Gastroesophageal sphincter (tissue), 4 donors: ENCODE results near the gene ZFHX2. TPM values are rescaled to one million over a fixed set of nuclear protein-coding genes. Genes with fewer than 3 reads are reported as not detected.

ENCODE experiments used
- ATAC-seq: fragments of 150-250 bp; one replicate; pipeline ENCODE4 v1.9.1; 2016; ENCODE audit warnings: mild to moderate bottlenecking, moderate library complexity
- H3K27ac ChIP-seq, 4 donors: fragments of 200-600 bp; sonication (generic) in 3 of 4; 1 replicate in 3 of 4; 2 replicates in 1 of 4; pipeline ENCODE4 v1.5.1; 2016 to 2019
- H3K27me3 ChIP-seq: fragments of 200-600 bp; sonication (generic); one replicate; pipeline ENCODE4 v1.5.1; 2019
- H3K36me3 ChIP-seq, 2 donors: fragments of 200-600 bp; sonication (generic); one replicate each; pipeline ENCODE4 v1.5.1; 2019; ENCODE audit warnings: control low read depth in 1 of 2
- H3K4me1 ChIP-seq, 3 donors: fragments of 200-600 bp; sonication (generic); 1 replicate in 2 of 3; 2 replicates in 1 of 3; pipeline ENCODE4 v1.5.1; 2016 to 2019; ENCODE audit warnings: control low read depth in 2 of 3
- H3K4me3 ChIP-seq, 2 donors: fragments of 200-600 bp; sonication (generic); one replicate each; pipeline ENCODE4 v1.5.1; 2019; ENCODE audit warnings: mild to moderate bottlenecking in 1 of 2, moderate library complexity in 1 of 2
- H3K9me3 ChIP-seq, 3 donors: fragments of 200-600 bp; sonication (generic); one replicate each; pipeline ENCODE4 v1.5.1; 2017 to 2019; ENCODE audit warnings: control low read depth in 2 of 3
- EP300 ChIP-seq: sonication (generic); formaldehyde crosslinking; IDR thresholded peaks from one replicate; pipeline ENCODE4 v1.6.1; 2017; ENCODE audit warnings: antibody characterized with exemption, mild to moderate bottlenecking
- POLR2A ChIP-seq, 2 donors: fragments of 450-650 bp; IDR thresholded peaks; one replicate each; pipeline ENCODE4 v1.6.1; 2017; ENCODE audit warnings: antibody characterized with exemption in 2 of 2, mild to moderate bottlenecking in 2 of 2, moderate library complexity in 1 of 2
- POLR2AphosphoS5 ChIP-seq: sonication (generic); formaldehyde crosslinking; IDR thresholded peaks from one replicate; pipeline ENCODE4 v1.6.1; 2017; ENCODE audit warnings: antibody characterized with exemption
- WGBS, 2 donors: methylation state at CpG; one replicate each; pipeline ENCODE4 v1.1.5; 2018; ENCODE audit warnings: low coverage in 1 of 2; 5-methylcytosine and 5-hydroxymethylcytosine counted together
- total RNA-seq, 4 donors: library from RNA; depleted of rRNA; stranded (reverse); fragments of >200 nt; gene quantifications; one replicate each; pipeline ENCODE4 v1.1.0, GENCODE V29; 2016
- TF ChIP-seq, protein P1 (sequence below), 4 experiments: fragments of 200-600 bp in 2 of 4; fragments of 450-650 bp in 2 of 4; sonication (generic) in 1 of 4; IDR thresholded peaks; one replicate each; pipeline ENCODE4 v1.5.1; 2017 to 2019; ENCODE audit warnings: antibody characterized with exemption in 4 of 4, mild to moderate bottlenecking in 2 of 4, moderate library complexity in 2 of 4

Gene ZFHX2
- total RNA-seq, 4 donors from 2014 or later: 0.13 to 2.5 (median 1.2) TPM

DNA sequence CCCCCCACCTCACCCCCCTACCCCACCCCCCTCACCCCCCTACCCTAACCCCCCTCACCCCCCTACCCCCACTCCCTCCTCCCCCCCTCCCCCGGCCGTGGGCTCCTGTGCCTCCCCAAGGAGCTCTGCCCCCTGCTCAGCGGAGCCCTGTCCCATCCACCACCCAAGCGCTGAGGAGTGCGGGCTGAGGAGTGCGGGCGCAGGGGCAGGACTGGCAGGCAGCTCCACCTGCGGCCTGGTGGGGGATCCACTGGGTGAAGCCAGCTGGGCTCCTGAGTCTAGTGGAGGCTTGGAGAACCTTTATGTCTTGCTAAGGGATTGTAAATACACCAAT is 29.4 kb upstream of the ZFHX2 start:
- TF ChIP-seq, protein P1, sequence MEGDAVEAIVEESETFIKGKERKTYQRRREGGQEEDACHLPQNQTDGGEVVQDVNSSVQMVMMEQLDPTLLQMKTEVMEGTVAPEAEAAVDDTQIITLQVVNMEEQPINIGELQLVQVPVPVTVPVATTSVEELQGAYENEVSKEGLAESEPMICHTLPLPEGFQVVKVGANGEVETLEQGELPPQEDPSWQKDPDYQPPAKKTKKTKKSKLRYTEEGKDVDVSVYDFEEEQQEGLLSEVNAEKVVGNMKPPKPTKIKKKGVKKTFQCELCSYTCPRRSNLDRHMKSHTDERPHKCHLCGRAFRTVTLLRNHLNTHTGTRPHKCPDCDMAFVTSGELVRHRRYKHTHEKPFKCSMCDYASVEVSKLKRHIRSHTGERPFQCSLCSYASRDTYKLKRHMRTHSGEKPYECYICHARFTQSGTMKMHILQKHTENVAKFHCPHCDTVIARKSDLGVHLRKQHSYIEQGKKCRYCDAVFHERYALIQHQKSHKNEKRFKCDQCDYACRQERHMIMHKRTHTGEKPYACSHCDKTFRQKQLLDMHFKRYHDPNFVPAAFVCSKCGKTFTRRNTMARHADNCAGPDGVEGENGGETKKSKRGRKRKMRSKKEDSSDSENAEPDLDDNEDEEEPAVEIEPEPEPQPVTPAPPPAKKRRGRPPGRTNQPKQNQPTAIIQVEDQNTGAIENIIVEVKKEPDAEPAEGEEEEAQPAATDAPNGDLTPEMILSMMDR (IDR thresholded peaks at IDR 0.05): no peak
- TF ChIP-seq EP300 (no peak), POLR2AphosphoS5 (no peak), POLR2A (IDR thresholded peaks at IDR 0.05) (no peak)
- WGBS, 2 donors: no CpG with 5 or more reads among the region's 8 CpGs
- Histone ChIP-seq H3K4me1 (peaks cover 0 to 34% (median 17%) of the 10 kb centered on the region in 3 donors), H3K27ac (no peak overlapping the region), H3K27me3 (peaks cover 74% of the 10 kb centered on the region), H3K9me3 (no peaks in the 10 kb centered on the region), H3K4me3 (no peak overlapping the region), H3K36me3 (no peaks in the 10 kb centered on the region)
- ATAC-seq: no peak

GRCh38 chr14:23580152-23580926 is 28.8 kb upstream of the ZFHX2 start:
- H3K27me3 ChIP-seq: peaks cover 76% of the 10 kb centered on the region
- no peak for ATAC-seq
- WGBS, 2 donors: 90% methylated on average over 1 to 9 of the region's 24 CpGs

DNA sequence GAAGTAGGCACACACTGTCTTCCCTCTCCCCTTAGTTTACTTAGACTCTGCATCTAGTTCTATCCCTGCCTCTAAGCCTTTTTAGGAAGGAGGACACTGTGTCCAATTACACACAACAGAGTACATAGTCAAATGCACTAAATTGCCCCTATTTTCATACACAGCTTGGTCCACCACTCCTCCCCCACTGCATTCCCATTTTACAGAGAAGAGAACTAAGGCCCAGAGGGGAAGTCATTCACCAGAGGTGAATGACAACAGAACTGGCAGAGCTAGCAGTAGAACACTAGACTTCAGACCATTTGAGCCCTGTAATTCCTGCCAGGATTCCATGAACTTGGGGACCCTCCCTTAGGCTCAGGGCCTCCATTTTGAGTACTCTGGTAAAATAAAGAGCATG is 28.2 kb upstream of the ZFHX2 start:
- no peak for ATAC-seq
- no peak overlapping the region for H3K27ac ChIP-seq
- peaks cover 0 to 36% (median 17%) of the 10 kb centered on the region in 3 donors for H3K4me1 ChIP-seq
- peaks cover 79% of the 10 kb centered on the region for H3K27me3 ChIP-seq
- H3K4me3 ChIP-seq: no peak overlapping the region
- TF ChIP-seq POLR2AphosphoS5 (no peak), EP300 (no peak), POLR2A (IDR thresholded peaks at IDR 0.05) (no peak)
- TF ChIP-seq, protein P1 (IDR thresholded peaks at IDR 0.05): no peak
- H3K36me3 ChIP-seq: no peaks in the 10 kb centered on the region
- H3K9me3 ChIP-seq: no peaks in the 10 kb centered on the region

More at GRCh38 chr14:23580152-23580926, 28.8 kb upstream of the ZFHX2 start:
- TF ChIP-seq POLR2A (IDR thresholded peaks at IDR 0.05) (no peak), POLR2AphosphoS5 (no peak), EP300 (no peak)
- TF ChIP-seq, protein P1 (IDR thresholded peaks at IDR 0.05): no peak
- Histone ChIP-seq H3K36me3 (no peaks in the 10 kb centered on the region), H3K9me3 (no peaks in the 10 kb centered on the region), H3K4me1 (peaks cover 0 to 36% (median 17%) of the 10 kb centered on the region in 3 donors), H3K4me3 (no peak overlapping the region), H3K27ac (no peak overlapping the region)

DNA sequence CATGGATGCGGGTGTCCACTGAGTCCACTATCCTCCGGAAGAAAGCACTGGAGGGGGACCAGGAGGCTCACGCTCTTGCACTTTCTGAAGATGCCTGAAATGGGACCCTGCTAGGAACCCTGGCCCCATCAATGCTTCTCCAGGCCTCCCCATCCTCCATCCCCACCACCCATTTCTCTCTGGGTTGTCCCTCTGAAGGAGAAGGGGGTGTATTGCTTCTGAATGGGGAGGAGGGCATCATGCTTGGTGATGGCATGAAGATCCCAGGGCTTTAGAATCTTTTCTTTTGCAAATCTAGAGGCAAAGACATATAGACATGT is 27.7 kb upstream of the ZFHX2 start:
- TF ChIP-seq EP300 (no peak), POLR2AphosphoS5 (no peak), POLR2A (IDR thresholded peaks at IDR 0.05) (no peak)
- TF ChIP-seq, protein P1 (IDR thresholded peaks at IDR 0.05): no peak
- Histone ChIP-seq H3K4me3 (no peak overlapping the region), H3K27me3 (peaks cover 83% of the 10 kb centered on the region), H3K27ac (no peak overlapping the region), H3K9me3 (no peaks in the 10 kb centered on the region), H3K36me3 (no peaks in the 10 kb centered on the region), H3K4me1 (peaks cover 0 to 36% (median 17%) of the 10 kb centered on the region in 3 donors)
- WGBS, 2 donors: 40 to 60% methylated on average over 3 of the region's 3 CpGs
- no peak for ATAC-seq
